ENCODE measurements around the gene STXBP4. TPM values are rescaled to one million over a fixed set of nuclear protein-coding genes. Genes with fewer than 3 reads are reported as not detected.

Gene STXBP4
- total and polyA plus RNA-seq, 2 experiments from 2014 or later: 25.0 to 52.1 TPM

DNA sequence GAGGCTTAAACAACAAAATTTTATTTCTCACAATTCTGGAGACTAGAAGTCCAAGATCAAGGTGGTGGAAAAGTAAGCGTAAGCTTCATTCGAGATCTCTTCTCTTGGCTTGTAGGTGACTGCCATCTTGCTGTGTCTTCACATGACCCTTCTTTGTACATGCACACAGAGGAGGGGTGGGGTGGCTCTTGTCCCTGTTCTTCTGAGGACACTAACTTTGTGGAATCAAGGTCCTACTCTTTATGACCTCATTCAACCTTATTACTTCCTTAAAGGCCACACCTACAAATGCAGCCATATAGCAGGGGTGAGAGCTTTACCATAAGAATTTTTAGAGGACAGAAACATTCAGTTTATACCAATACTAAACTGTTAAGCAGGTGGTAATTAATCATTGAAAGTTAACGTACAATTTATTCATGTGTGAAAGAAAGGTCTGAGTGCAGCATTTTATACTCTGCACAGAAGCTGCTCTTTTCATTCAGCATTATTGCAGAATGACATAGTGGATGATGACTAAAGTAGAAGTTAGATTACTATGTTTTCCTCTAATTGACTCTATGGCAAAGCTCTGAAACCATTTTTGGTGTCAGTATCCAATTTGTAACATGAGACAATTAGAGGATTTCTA is 156.3 kb downstream of the STXBP4 start:
- TF ChIP-seq ZNF462 (CRISPR knock-in tag; IDR thresholded peaks at IDR 0.05): no peak
- TF ChIP-seq NANOG (IDR thresholded peaks at IDR 0.05; ENCODE audit: borderline replicate concordance): no peak
- TF ChIP-seq REST (IDR thresholded peaks at IDR 0.05; ENCODE audit: unreplicated experiment): no peak
- TF ChIP-seq ZNF331 (CRISPR knock-in tag; IDR thresholded peaks at IDR 0.05; ENCODE audit: low read depth): no peak
- TF ChIP-seq ETS1 (IDR thresholded peaks at IDR 0.05): no peak
- TF ChIP-seq EZH2 (IDR thresholded peaks at IDR 0.05; ENCODE audit: low read depth, unreplicated experiment): no peak
- no peak for TF ChIP-seq POLR2AphosphoS5 (IDR thresholded peaks at IDR 0.05; ENCODE audit: low read depth)
- TF ChIP-seq ZNF114 (CRISPR knock-in tag; IDR thresholded peaks at IDR 0.05): no peak
- H3K27ac Mint-ChIP-seq: no peak overlapping the region
- DNase-seq (ENCODE audit: low spot score): no peak

More for the DNA sequence above, 156.3 kb downstream of the STXBP4 start:
- Histone ChIP-seq H2AFZ (no peak overlapping the region), H3K4me3 (no peak overlapping the region), H3K4me2 (no peak overlapping the region), H3K4me1 (ENCODE audit: insufficient read depth) (no peaks in the 10 kb centered on the region), H3F3A (replicated peaks; ENCODE audit: low read depth) (no peaks in the 10 kb centered on the region), H3K27me3 (ENCODE audit: insufficient read depth) (no peaks in the 10 kb centered on the region), H3K9me2 (ENCODE audit: insufficient read depth) (no peaks in the 10 kb centered on the region), H3K36me3 (ENCODE audit: insufficient read depth) (no peaks in the 10 kb centered on the region), H3K27ac (ENCODE audit: low read depth) (no peak overlapping the region), H3K79me2 (replicated peaks; ENCODE audit: insufficient read depth) (no peaks in the 10 kb centered on the region), H4K20me1 (replicated peaks; ENCODE audit: insufficient read depth) (no peaks in the 10 kb centered on the region)
- Mint-ChIP-seq H3K4me3 (no peak overlapping the region), H3K9me3 (no peaks in the 10 kb centered on the region), H3K36me3 (ENCODE audit: low read depth) (no peaks in the 10 kb centered on the region), H3K27me3 (ENCODE audit: insufficient read depth, low read depth, poor library complexity) (no peaks in the 10 kb centered on the region), H3K4me1 (no peaks in the 10 kb centered on the region)
- ATAC-seq: no peak
